NB4 (cell line): Measurements from ENCODE around the gene FOXL3.

Experiments used
- CTCF ChIP-seq: IDR thresholded peaks from one replicate; pipeline ENCODE4 v1.5.1; 2012; ENCODE audit warnings: low read depth, low read length
- MAX ChIP-seq: IDR thresholded peaks from 2 replicates; pipeline ENCODE4 v1.6.1; 2011; ENCODE audit warnings: low read depth, low read length
- POLR2A ChIP-seq: IDR thresholded peaks from 2 replicates; pipeline ENCODE4 v1.6.1; 2011; ENCODE audit warnings: mild to moderate bottlenecking; ENCODE audit not compliant: insufficient read length; ENCODE audit errors: extremely low read depth

DNA sequence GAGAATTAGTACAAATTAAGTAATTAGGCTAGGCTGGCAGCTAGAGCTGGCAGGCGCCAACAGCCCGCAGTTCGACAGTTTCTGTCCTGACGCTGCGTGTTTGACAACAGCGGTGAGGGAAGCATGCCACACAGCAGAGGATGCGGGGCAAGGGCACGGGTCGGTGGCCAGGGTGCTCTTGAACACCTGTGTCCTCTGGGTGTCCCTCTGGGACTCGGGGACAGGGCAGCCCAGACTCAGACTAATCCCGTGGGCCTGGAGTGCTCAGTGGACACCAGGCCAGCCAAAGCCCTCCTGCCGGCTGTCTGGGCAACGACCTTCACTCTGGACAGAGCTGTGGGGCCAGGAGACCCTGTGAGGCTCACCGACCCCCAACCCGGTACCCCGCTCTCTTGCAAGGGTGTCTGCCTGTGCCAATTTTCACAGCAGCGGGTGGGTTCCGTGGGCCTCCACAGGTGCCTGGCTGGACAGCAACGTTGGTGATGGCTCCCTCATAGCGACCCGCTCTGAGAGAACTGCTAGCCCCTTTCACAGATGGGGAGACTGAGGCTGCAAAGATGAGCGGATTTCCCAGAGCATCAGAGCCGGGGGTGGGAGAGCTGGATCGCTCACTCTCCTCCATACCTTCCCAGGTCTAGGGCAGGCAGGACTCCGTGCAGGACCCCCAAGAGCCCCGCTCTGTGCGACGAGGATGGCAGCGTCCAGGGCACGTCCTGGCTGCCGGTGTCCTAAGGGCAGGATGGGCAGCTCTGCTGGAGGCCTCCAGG lies 48.5 kb downstream of the FOXL3 start:
- TF ChIP-seq CTCF (no peak), POLR2A (no peak), MAX (no peak)
